Effector memory CD4-positive, alpha-beta T cell (primary cell): ENCODE results near the gene TUBGCP6.

Experiments used
- DNase-seq, 3 donors: peaks; one replicate each; pipeline ENCODE4 v3.0.0-alpha.2; 2020
- H3K27ac ChIP-seq: 2 replicates; pipeline ENCODE4 v1.7.0; 2013; ENCODE audit warnings: mild to moderate bottlenecking, low read length, moderate library complexity; ENCODE audit not compliant: insufficient read depth, poor library complexity, severe bottlenecking
- H3K27me3 ChIP-seq: replicated peaks from 2 replicates; pipeline ENCODE4 v1.7.0; 2013; ENCODE audit warnings: mild to moderate bottlenecking, low read length; ENCODE audit not compliant: insufficient read depth, control insufficient read depth, poor library complexity, severe bottlenecking
- H3K36me3 ChIP-seq: 2 replicates; pipeline ENCODE4 v1.7.0; 2013; ENCODE audit warnings: mild to moderate bottlenecking, low read length, moderate library complexity; ENCODE audit not compliant: control insufficient read depth, insufficient read depth
- H3K4me1 ChIP-seq: 2 replicates; pipeline ENCODE4 v1.7.0; 2013; ENCODE audit warnings: low read length, mild to moderate bottlenecking; ENCODE audit not compliant: control insufficient read depth, insufficient read depth, poor library complexity, severe bottlenecking
- H3K4me3 ChIP-seq: 2 replicates; pipeline ENCODE4 v1.7.0; 2013; ENCODE audit warnings: low read length, low read depth, mild to moderate bottlenecking; ENCODE audit not compliant: insufficient read depth, poor library complexity, severe bottlenecking
- H3K9me3 ChIP-seq: 2 replicates; pipeline ENCODE4 v1.7.0; 2013; ENCODE audit warnings: mild to moderate bottlenecking, low read length, moderate library complexity; ENCODE audit not compliant: control insufficient read depth

TUBGCP6 gene

DNA sequence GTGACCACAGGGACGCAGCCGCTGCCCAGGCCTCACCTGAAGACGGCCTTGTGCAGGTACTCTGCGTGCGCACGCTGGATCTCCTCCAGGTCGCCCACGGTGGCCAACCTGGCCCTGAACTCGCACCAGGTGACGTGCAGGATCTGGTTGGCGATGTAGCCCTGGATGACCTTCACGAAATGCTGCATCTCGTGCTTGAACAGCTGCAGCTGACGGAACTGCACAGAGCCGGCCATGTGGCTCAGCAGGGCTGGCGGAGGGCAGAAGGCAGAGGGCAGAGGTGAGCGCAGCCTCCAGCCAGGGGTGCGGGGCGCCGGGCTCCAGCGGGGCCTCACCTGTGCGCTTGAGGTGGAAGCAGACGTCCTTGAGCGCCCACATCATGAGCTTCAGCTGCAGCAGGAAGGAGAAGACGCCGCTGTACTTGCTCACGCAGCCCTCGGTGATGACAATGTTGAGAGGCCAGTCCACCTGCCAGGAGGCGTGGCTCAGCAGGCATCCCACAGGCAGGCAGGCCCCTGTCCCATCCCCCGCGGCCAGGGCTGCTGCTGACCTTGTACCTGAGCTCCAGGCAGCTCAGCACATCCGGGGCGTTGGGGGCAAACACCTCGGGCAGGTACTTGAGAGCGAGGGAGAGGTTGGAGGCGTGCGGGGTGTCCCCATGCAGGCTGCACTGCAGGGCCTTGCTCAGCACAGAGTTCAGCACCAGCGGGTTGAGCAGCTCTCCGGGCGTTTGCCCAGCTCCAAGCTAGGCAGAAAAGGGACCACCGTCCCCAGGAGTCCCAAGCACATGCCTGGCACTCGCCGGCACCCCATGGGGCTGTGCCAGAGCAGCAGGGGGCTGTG, 26.4 kb downstream of the TUBGCP6 start:
- H3K4me1 ChIP-seq: no peaks in the 10 kb centered on the region
- H3K4me3 ChIP-seq: no peak overlapping the region
- no peak overlapping the region for H3K27ac ChIP-seq
- H3K27me3 ChIP-seq: no peaks in the 10 kb centered on the region
- no peaks in the 10 kb centered on the region for H3K9me3 ChIP-seq
- DNase-seq: no peak
- H3K36me3 ChIP-seq: peaks cover 84% of the 10 kb centered on the region

GRCh38 chr22:50217543-50218152, 27.2 kb downstream of the TUBGCP6 start:
- H3K36me3 ChIP-seq: peaks cover 78% of the 10 kb centered on the region
- no peak overlapping the region for H3K4me3 ChIP-seq
- no peak for DNase-seq
- no peaks in the 10 kb centered on the region for H3K4me1 ChIP-seq
- H3K27ac ChIP-seq: no peak overlapping the region
- no peaks in the 10 kb centered on the region for H3K9me3 ChIP-seq
- no peaks in the 10 kb centered on the region for H3K27me3 ChIP-seq

DNA sequence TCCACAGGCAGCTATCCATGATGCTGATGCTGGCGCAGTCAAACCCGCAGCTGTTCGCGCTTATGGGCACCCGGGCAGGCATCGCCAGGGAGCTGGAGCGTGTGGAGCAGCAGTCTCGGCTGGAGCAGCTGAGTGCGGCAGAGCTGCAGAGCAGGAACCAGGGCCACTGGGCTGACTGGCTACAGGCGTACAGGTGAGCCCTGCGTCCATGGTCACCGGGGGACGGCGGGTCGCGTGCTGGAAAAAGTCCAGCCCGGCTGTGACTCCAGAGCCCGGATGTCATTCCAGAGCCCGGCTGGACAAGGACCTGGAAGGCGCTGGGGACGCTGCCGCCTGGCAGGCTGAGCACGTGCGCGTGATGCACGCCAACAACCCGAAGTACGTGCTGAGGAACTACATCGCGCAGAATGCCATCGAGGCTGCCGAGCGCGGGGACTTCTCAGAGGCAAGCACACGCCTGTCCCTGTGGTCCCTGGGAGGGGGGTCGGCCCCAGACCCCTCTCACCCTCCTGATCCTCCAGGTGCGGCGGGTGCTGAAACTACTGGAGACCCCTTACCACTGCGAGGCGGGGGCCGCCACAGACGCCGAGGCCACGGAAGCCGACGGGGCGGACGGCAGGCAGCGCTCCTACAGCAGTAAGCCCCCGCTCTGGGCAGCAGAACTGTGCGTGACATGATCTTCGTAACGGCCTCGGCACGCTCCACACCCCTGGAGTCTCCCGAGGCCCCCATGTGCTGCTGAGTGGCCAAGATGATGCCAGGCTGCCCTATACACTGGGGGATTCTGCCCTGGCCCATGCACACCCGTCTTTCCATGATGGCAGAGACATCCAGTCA, 27.9 kb downstream of the TUBGCP6 start:
- H3K4me3 ChIP-seq: no peak overlapping the region
- peaks cover 78% of the 10 kb centered on the region for H3K36me3 ChIP-seq
- H3K9me3 ChIP-seq: no peaks in the 10 kb centered on the region
- no peak for DNase-seq
- no peaks in the 10 kb centered on the region for H3K4me1 ChIP-seq
- no peaks in the 10 kb centered on the region for H3K27me3 ChIP-seq
- H3K27ac ChIP-seq: no peak overlapping the region

DNA sequence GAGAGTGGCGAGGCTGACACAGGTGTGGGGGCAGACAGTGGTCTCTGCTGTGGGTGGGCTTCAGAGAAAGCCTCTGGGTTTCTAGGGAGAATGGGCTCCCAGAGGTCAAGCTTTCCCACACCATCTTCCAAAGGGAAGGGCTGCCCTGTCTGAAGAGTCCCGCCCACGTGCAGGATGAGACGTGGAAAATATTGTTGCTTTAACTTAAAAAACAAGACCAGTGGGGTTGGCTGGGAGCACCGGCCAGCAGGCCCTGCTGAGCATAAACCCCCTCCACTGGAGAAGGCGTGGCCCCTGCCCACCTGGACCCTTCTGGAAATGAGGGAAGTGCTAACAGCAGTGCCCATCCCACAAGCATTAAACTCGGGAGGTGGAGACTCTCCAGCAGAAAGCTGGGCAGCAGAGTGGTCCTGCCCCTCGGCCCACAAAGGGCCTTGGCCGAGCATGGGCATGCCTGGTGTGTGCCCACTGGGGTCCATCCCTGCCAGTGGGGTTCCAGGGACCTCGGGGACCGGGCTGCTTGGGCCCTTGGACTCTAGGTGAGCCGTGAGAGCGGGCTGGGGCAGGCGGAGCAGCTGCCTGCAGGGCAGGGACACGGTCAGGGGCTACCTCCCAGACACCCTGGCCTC, 28.7 kb downstream of the TUBGCP6 start:
- Histone ChIP-seq H3K27me3 (no peaks in the 10 kb centered on the region), H3K4me3 (no peak overlapping the region), H3K4me1 (no peaks in the 10 kb centered on the region), H3K36me3 (peaks cover 73% of the 10 kb centered on the region), H3K9me3 (no peaks in the 10 kb centered on the region), H3K27ac (no peak overlapping the region)
- no peak for DNase-seq

DNA sequence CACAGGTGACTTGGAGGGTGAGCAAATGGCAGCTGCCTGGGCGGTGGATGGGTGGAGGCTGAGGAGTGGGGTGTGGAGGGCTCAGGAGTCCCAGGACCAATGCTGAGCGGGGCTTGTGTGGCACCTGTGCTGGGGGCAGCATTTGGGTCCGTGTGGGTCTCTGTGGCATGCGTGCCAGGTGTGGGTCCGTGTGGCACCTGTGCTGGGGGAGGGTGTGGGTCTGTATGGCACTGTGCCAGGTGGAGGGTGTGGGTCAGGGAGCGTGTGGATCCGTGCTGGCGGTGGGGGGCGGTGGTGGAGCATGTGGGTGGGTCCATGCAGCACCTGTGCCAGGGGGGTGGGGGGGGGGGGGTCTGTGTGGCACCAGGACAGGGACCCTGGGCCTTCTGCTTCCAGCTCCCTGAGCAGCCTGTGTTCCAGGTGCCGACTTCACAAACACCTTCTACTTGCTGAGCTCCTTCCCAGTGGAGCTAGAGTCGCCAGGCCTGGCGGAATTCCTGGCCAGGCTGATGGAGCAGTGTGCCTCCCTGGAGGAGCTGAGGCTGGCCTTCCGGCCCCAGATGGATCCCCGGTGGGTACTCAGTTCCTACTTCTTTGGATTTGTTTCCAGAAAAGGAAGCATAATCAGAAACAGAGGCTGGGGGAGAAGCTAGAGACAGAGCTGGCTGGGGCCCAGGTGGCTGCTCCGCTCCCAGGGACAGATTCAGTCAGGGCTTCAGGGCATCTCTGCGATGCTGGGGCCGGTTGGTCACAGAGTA, 29.3 kb downstream of the TUBGCP6 start:
- Histone ChIP-seq H3K27me3 (no peaks in the 10 kb centered on the region), H3K27ac (no peak overlapping the region), H3K9me3 (no peaks in the 10 kb centered on the region), H3K4me3 (no peak overlapping the region), H3K36me3 (peaks cover 73% of the 10 kb centered on the region), H3K4me1 (no peaks in the 10 kb centered on the region)
- DNase-seq: no peak

GRCh38 chr22:50213263-50213662, 31.6 kb downstream of the TUBGCP6 start:
- no peaks in the 10 kb centered on the region for H3K27me3 ChIP-seq
- no peak overlapping the region for H3K4me3 ChIP-seq
- H3K9me3 ChIP-seq: no peaks in the 10 kb centered on the region
- peaks cover 5% of the 10 kb centered on the region for H3K4me1 ChIP-seq
- no peak overlapping the region for H3K27ac ChIP-seq
- peaks cover 63% of the 10 kb centered on the region for H3K36me3 ChIP-seq
- no peak for DNase-seq

DNA sequence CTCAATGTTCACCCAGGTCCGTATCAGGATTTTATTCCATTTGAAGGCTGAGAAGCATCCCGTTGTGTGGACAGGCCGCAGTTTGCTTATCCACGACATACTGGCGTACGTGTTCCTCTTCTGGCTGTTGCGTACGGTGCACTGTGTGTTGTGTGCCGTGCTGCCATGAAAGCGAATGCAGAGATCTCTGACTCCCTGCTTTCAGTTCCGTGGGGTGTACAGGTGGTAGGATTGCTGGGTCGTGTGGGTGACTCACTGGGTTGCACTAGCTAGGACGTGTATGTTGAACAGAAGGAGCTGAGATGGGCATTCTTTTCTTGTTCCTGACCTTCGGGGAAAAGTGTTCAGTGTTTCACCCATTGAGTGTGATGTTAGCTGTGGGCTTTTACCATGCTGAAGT, 33.7 kb downstream of the TUBGCP6 start:
- no peak overlapping the region for H3K4me3 ChIP-seq
- no peaks in the 10 kb centered on the region for H3K27me3 ChIP-seq
- H3K27ac ChIP-seq: no peak overlapping the region
- peaks cover 5% of the 10 kb centered on the region for H3K4me1 ChIP-seq
- no peak for DNase-seq
- H3K36me3 ChIP-seq: peaks cover 58% of the 10 kb centered on the region
- H3K9me3 ChIP-seq: no peaks in the 10 kb centered on the region

DNA sequence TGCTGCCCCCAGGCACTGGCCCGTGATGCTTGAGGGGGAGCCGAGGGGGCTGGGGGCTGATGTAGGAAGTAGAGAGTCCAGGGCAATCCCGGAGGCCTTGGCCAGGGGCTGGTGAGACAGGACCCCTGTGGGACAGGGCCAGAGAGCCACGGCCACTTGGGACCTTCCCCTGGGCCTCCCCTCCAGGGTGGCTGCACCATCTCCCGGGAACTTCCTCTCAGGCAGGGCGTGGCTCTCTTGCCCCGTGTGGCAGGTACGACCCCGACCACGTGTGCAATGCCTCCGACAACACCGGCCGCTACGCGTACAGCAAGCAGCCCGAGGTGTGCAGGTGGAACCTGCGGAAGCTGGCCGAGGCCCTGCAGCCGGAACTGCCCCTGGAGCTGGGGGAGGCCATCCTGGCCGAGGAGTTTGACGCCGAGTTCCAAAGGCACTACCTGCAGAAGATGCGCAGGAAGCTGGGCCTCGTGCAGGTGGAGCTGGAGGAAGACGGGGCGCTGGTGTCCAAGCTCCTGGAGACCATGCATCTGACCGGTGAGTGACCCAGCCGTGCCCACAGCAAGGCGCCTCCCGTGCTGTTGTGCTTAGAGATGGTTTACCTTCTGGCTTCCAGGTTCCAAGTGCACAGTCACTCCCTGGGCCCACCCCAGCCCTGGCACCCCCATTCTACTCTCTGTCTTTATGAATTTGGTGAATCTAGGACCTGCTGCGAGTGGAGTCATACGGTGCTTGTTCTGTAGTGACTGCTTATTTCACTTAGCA, 34.3 kb downstream of the TUBGCP6 start:
- no peak overlapping the region for H3K4me3 ChIP-seq
- DNase-seq: no peak
- no peaks in the 10 kb centered on the region for H3K9me3 ChIP-seq
- peaks cover 53% of the 10 kb centered on the region for H3K36me3 ChIP-seq
- H3K27me3 ChIP-seq: no peaks in the 10 kb centered on the region
- no peak overlapping the region for H3K27ac ChIP-seq
- peaks cover 5% of the 10 kb centered on the region for H3K4me1 ChIP-seq

DNA sequence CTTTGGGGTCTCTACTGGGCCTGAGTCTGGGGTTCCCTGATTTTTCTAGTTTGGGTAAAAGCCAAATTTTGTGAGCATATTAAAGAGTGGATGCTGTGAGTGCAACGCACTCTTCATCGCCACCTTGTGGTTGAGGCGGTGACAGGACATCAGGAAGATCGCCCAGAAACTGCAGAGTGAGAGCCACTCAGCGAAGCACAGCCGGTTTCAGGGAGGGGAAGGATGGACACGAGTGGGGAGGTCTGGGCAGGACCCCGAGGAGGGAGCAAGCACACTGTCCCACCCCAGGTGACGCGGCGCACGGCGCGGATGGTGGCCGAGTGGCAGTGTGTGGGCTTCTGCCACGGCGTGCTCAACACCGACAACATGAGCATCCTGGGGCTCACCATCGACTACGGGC, 34.9 kb downstream of the TUBGCP6 start:
- peaks cover 48% of the 10 kb centered on the region for H3K36me3 ChIP-seq
- H3K4me1 ChIP-seq: peaks cover 5% of the 10 kb centered on the region

More for the DNA sequence above, 34.9 kb downstream of the TUBGCP6 start:
- DNase-seq: peak; percentile 46 to 56 (median 47)
- Histone ChIP-seq H3K9me3 (no peaks in the 10 kb centered on the region), H3K27me3 (no peaks in the 10 kb centered on the region), H3K27ac (no peak overlapping the region), H3K4me3 (no peak overlapping the region)
